NCI-H524 treated with DMSO at 0.1 percent for 48 hours (cell line): ENCODE results near the gene FIGLA.

Experiments used
- DNase-seq: peaks from one replicate; lab custom pipeline; 2025; lab: John Stamatoyannopoulos, UW

The FIGLA gene

GRCh38 chr2:70775141-70775540, 15.3 kb downstream of the FIGLA start:
- DNase-seq: no peak

GRCh38 chr2:70772486-70773155, 17.8 kb downstream of the FIGLA start:
- no peak for DNase-seq

DNA sequence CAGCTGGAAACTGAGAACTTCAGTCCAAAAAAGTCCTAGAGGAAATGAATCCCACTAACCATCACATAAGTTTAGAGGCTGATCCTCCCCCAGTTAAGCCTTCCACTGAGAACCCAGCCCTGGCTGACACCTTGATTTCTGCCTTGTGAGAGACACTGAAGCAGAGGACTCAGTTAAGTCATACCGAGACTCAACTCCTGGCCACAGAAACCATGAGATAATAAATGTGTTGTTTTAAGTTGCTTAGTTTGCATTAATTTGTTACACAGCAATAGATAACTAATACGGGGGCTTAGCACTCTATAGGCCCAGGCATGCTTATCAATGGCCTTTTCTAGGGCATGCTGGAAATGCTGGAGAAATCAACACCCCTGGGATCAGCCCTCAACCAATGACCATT, 19.0 kb downstream of the FIGLA start:
- DNase-seq: no peak

DNA sequence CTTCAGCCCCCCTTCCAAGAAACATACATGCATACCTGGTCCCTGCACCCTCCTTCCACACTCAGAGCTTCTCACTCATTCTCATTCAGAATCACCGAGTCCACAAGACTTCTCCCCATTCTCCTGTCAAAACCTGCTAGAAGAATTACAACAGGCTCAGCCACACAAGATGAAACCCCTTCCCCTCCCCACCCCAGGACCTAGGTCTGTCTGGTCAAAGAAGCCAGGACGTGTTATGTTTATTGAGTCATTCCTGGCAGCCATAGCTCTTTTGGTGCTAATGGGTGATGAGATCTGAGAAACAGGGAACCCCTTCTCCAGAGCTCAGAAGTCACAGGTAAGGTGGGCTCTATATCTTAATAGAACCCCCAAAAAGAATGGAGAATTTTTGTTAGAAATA, 21.0 kb downstream of the FIGLA start:
- DNase-seq: no peak

GRCh38 chr2:70768590-70769085, 21.8 kb downstream of the FIGLA start:
- no peak for DNase-seq

DNA sequence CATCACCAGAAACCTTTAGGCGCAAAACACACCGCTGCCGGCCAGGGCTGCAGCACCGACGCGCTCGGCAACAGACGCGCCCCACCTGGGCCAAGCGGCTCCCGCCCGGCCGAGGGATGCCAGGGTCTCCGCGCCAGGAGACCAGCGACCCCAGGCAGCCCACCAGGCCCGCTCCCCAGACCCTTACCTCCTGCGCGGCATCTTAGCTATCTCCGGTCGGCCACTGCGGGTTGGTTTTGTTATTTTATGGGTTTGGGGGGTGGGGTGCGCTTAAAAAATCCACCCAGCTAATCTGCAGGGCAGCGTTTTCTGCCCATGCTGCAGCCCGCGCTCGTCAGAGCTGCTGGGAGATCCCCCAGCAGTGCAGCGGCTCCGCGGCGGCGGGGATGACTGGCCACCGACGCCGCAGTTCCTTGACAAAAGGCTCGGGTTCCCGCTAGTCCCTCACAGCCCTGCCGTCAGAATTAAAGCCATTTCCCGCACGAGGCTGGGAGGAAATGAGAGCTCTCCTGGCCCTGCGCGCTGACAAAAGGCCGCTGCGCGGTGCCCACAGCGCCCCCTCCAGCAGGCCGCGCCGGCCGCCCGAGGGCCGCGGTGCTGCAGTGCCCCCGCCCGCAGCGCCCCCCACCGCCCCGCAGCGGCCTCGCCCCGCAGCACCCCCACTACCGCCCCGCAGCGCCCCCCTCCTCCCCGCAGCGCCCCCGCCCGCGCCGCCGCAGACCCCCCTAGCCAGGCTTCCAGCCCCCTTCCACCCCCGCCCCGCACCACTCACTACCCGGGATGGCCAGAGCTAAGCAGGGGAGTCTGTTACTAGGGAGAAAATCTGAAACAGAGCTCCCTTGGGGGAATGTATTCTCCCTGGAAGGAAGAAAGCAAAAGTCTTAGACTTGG, 22.5 kb downstream of the FIGLA start, which contains the start of gene ADD2:
Gene ADD2, minus strand, starts transcription at position 502 of the 891 bp plus-strand sequence. CDS start 61,792 bp downstream, outside the sequence.
- DNase-seq: peak; percentile 3

- DNase-seq: no peak
These were observed 23.3 kb downstream of the FIGLA start for GRCh38 chr2:70767079-70767698.

- DNase-seq: peak; percentile 2
These were observed 23.9 kb downstream of the FIGLA start for GRCh38 chr2:70766357-70767078.

- DNase-seq: no peak
These were observed 24.9 kb downstream of the FIGLA start for GRCh38 chr2:70765507-70765906.

DNA sequence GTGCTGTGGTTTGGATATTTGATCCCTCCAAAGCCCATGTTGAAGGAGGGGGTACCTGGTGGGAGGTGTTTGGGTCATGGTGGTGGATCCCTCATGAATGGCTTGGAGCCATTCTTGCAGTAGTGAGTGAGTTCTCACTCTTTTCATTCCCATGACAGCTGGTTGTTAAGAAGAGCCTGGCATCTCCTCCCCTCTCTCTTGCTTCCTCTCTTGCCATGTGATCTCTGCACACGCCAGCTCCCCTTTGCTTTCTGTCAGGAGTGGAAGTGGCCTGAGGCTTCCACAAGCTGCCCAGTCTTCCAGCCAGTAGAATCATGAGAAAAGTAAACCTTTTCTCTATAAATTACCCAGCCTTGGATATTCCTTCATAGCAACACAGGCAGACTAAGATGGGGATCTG, 31.0 kb downstream of the FIGLA start:
- no peak for DNase-seq

DNA sequence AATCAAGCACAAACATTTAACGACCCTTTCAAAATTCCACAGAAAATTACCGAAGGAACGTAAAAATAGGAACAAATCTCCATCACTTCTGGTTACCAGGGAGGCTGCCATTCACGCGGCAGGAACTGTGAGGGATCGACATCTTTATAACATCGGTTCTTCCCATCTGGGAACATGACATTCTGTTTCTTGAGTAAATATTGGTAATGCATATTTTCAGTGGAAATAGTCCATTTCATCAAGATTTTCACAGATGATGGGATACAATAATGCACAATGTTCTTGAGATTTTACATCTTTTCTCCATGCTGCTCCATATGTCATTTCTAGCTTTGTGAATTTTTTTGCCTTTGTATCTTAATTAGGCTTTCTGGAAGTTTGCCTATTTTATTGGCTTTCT, 32.5 kb downstream of the FIGLA start:
- DNase-seq: no peak

DNA sequence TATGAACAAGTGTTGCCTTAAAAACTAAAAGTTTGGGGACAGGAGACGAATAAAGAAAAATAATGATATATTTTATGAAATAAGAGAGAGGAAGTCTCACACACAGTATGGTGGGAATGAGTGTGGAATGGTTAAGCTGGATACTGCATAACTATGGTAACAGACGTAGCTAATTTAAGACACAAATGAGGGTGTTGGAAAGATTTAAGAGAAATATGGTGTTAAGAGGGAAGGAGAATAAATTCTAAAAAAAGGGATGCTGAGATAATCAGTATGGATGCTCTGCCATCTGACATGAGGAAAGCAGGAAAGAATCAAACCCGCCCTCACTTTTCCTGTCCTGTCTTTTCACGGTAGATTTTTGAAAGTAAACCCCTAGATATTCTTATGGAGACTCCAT, 33.1 kb downstream of the FIGLA start:
- DNase-seq: no peak

GRCh38 chr2:70756128-70756527, 34.3 kb downstream of the FIGLA start:
- DNase-seq: no peak

GRCh38 chr2:70753902-70754301, 36.5 kb downstream of the FIGLA start:
- no peak for DNase-seq

GRCh38 chr2:70753031-70753430, 37.4 kb downstream of the FIGLA start:
- no peak for DNase-seq

GRCh38 chr2:70752396-70752795, 38.0 kb downstream of the FIGLA start:
- DNase-seq: no peak

DNA sequence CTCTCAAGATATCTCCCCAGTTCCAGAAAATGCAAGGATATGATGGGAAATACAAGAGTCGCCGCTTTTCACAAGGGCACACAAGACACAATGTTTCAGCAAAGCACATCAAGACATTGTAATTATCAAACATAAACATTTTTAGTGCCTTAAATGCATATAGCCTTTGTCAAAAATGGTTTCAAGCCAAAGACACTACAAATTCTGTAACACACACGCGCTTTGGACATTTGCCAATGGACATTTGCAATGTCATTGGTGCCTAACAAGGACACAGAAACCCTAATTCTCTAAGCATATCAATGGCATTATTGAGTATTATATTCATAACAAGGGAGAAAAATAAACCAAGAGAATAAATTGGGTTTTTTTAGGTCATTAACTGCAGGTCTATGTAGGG, 38.6 kb downstream of the FIGLA start:
- no peak for DNase-seq

DNA sequence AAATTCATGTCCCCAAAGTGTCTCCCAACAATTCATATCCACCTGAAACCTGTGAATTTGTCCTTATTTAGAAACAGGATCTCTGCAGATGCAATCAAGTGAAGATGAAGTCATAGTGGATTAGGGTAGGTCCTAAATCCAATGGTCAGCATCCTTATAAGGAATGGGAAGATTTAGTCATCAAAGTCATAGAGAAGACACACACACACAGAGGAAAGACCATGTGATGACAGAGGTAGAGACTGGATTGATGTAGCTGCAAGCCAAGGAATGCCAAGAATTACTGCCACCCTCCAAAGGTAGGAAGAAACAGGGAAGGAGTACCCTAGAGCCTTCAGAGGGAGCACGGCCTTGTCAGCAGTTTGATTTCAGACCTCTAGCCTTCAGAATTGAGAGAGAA, 40.1 kb downstream of the FIGLA start:
- DNase-seq: no peak

- no peak for DNase-seq
These were observed 42.2 kb downstream of the FIGLA start for GRCh38 chr2:70748002-70748784.

DNA sequence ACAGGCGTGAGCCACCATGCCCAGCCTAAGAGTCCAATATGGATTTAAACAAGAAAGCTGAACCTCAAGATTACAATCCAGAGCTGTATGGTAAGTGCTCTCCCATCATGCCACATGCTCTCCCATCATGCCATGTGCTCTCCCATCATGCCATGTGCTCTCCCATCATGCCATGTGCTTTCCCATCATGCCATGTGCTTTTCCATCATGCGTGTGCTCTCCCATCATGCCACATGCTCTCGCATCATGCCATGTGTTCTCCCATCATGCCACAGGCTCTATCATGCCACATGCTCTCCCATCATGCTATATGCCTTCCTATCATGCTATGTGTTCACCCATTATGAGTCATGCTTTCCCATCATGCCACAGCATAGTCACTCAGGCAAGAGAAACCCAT, 43.2 kb downstream of the FIGLA start:
- no peak for DNase-seq
